Cardiac muscle cell (in vitro differentiated cells and primary cell): ENCODE measurements around the gene CMC2. TPM values are rescaled to one million over a fixed set of nuclear protein-coding genes. Genes with fewer than 3 reads are reported as not detected.
A peak's percentile ranks its signal among the peaks of the same experiment; 100 is the strongest.

ENCODE experiments used
- DNase-seq, 2 donors: peaks; one replicate each; pipeline versions ENCODE4 v3.0.0 to v3.0.0-alpha.2; 2010 to 2017; ENCODE audit warnings: low read depth in 1 of 2, low spot score in 1 of 2
- H3K27ac ChIP-seq: fragments of 200-600 bp; sonication (generic); 2 replicates; pipeline ENCODE4 v1.5.1; 2016
- H3K27me3 ChIP-seq: fragments of 200-600 bp; sonication (generic); 2 replicates; pipeline ENCODE4 v1.6.0; 2016; ENCODE audit warnings: control low read depth
- H3K36me3 ChIP-seq: fragments of 200-600 bp; sonication (generic); 2 replicates; pipeline ENCODE4 v1.5.1; 2016; ENCODE audit warnings: control low read depth
- H3K4me1 ChIP-seq: fragments of 200-600 bp; sonication (generic); 2 replicates; pipeline ENCODE4 v1.8.1; 2017; ENCODE audit warnings: low read depth, mild to moderate bottlenecking, mixed run types
- H3K4me3 ChIP-seq: fragments of 200-600 bp; sonication (generic); 2 replicates; pipeline ENCODE4 v1.5.1; 2016; ENCODE audit warnings: mild to moderate bottlenecking
- H3K9me3 ChIP-seq: fragments of 200-600 bp; sonication (generic); 2 replicates; pipeline ENCODE4 v1.5.1; 2017; ENCODE audit warnings: low read depth, mild to moderate bottlenecking, control low read depth
- polyA plus RNA-seq: library from polyadenylated mRNA; unstranded; fragments of >200 nt; fragmentation: Nextera tagmentation; extraction: Ambion mirVana; gene quantifications from 2 replicates; pipeline ENCODE4 v1.2.1, GENCODE V29; 2016
- total RNA-seq: library from RNA; depleted of rRNA; stranded (reverse); fragments of >200 nt; gene quantifications from 2 replicates; pipeline ENCODE4 v1.2.3, GENCODE V29; 2016
- TF ChIP-seq, protein P1 (sequence below): IDR thresholded peaks from 2 replicates; pipeline ENCODE4 v1.5.1; 2012; ENCODE audit warnings: low read depth, mild to moderate bottlenecking, low read length

CMC2 gene
- total and polyA plus RNA-seq, 2 experiments from 2014 or later = 61.1 to 138 TPM

DNA sequence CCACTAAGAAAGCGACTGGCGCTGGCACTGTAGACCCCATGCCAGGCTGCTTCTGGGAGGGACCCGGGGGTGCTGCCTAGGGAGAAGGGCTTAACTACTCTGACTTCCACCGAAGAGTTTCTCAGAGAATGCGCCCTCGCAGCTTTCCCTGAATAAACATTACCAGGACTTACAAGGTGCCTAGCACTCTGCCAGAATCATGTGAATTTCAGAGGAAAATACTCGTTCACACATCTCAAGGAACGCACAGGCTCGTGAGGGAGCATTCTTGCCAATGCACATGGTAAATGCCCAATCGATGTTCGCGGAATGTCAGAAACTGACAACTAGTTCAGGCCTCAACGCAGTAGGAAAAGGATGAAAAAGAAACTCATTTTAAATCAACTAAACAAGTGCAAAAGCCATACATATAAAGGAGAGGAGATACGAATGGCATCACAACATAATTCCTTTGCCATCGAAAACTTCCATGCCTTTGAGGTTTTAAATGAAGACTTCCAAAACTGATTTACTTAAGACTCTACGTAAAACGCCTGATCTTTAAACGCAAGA lies 999 bp downstream of the CMC2 start:
- no peaks in the 10 kb centered on the region for H3K36me3 ChIP-seq

DNA sequence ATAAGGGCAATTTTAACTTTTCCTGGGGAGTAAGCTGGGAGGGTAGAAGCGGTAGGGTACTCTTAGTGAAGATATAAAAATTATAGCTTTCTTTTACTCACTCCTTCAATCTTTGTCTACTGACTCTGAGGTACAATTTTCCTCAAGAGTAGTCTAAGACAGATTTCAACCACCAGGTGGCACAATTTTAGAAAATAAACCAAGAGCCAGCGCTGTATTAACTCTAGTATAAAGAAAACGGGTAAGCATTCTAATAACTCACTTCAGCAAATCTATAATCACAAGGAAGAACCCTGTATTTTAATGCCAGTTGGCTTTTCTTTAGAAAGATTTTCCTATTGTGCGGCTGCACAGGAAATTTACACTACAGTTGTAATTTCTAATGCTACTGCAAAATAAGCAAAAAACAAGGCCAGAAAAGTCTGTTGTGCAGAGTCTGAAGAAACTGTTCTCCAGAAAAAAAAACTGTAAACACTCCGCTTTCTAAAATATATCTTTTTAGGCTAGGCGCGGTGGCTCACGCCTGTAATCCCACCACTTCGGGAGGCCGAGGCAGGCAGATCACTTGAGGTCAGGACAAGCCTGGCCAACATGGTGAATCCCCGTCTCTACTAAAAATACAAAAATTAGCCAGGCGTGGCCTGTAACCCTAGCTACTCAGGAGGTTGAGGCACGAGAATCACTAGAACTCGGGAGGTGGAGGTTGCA lies 1.9 kb downstream of the CMC2 start:
- Histone ChIP-seq H3K36me3 (no peaks in the 10 kb centered on the region), H3K9me3 (no peaks in the 10 kb centered on the region), H3K4me1 (peaks cover 11% of the 10 kb centered on the region), H3K4me3 (peak overlapping the region; percentile 8), H3K27ac (no peak overlapping the region), H3K27me3 (no peaks in the 10 kb centered on the region)
- TF ChIP-seq, protein P1, sequence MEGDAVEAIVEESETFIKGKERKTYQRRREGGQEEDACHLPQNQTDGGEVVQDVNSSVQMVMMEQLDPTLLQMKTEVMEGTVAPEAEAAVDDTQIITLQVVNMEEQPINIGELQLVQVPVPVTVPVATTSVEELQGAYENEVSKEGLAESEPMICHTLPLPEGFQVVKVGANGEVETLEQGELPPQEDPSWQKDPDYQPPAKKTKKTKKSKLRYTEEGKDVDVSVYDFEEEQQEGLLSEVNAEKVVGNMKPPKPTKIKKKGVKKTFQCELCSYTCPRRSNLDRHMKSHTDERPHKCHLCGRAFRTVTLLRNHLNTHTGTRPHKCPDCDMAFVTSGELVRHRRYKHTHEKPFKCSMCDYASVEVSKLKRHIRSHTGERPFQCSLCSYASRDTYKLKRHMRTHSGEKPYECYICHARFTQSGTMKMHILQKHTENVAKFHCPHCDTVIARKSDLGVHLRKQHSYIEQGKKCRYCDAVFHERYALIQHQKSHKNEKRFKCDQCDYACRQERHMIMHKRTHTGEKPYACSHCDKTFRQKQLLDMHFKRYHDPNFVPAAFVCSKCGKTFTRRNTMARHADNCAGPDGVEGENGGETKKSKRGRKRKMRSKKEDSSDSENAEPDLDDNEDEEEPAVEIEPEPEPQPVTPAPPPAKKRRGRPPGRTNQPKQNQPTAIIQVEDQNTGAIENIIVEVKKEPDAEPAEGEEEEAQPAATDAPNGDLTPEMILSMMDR = peak; percentile 63
- peak; percentile 67 to 73 for DNase-seq

More for the DNA sequence above, 999 bp downstream of the CMC2 start:
- Histone ChIP-seq H3K9me3 (no peaks in the 10 kb centered on the region), H3K4me1 (peaks cover 11% of the 10 kb centered on the region), H3K27me3 (no peaks in the 10 kb centered on the region), H3K27ac (peak overlapping the region; percentile 100), H3K4me3 (peak overlapping the region; percentile 81)
- TF ChIP-seq, protein P1 = no peak
- peak in 1 of 2 donors; percentile 33 for DNase-seq

DNA sequence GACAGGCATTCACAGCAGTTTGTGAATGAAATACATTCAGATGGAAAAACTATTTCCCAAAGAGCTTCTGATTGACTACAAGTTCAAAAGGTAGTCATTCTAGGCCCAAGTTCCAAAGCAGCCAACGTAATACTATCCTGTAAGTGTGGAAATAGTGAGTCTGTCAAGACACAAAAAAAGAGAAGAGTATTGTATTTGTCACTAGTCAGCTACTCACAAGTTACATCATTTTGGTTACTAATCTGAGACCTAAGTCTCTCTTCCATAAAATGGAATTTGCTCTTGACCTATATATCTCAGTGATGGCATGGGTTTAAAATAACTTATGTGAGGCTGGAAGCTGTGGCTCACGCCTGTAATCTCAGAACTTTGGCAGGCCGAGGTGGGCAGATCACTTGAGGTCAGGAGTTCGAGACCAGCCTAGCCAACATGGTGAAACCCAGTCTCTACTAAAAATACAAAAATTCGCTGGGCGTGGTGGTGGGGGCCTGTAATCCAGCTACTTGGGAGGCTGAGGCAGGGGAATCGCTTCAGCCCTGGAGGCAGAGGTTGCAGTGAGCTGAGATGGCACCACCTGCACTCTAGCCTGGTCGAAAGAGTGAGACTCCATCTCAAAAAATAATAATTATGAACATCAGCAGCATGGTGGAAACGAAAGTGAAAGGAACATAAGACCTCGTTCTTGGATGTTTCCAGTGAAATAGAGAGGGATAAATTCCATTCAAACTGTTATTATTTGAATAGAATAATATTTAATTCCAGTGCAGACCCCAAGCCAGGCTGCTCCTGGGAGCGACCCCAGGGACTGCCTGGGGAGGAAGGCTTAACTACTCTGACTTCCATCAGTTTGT lies 2.9 kb downstream of the CMC2 start:
- DNase-seq = peak in 1 of 2 donors; percentile 54
- H3K36me3 ChIP-seq = no peaks in the 10 kb centered on the region
- peak overlapping the region; percentile 10 for H3K27ac ChIP-seq
- TF ChIP-seq, protein P1 = no peak
- H3K27me3 ChIP-seq = no peaks in the 10 kb centered on the region
- no peaks in the 10 kb centered on the region for H3K9me3 ChIP-seq
- H3K4me3 ChIP-seq = no peak overlapping the region
- H3K4me1 ChIP-seq = peaks cover 11% of the 10 kb centered on the region

DNA sequence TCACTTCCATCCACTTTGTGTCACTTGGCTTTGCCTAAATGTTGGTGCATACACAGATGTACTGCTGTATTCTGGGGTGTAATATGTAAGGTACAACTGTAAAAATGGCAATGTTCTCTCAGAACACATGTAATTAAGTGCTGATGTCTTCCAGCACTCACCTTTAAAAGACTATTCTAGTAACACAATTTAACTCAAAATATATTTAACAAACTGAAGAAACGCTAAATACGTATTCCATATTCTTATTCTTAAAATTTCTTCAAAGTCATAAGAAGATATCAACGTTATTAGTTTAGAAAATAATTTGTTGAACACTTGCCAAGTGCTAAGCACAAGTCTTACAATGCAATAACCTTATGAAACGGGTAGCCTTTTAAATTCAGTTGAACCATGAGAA lies 3.6 kb downstream of the CMC2 start:
- no peak for DNase-seq
- Histone ChIP-seq H3K9me3 (no peaks in the 10 kb centered on the region), H3K27me3 (no peaks in the 10 kb centered on the region), H3K36me3 (no peaks in the 10 kb centered on the region), H3K4me3 (no peak overlapping the region), H3K4me1 (peaks cover 11% of the 10 kb centered on the region), H3K27ac (peak overlapping the region; percentile 10)
- TF ChIP-seq, protein P1 = no peak

DNA sequence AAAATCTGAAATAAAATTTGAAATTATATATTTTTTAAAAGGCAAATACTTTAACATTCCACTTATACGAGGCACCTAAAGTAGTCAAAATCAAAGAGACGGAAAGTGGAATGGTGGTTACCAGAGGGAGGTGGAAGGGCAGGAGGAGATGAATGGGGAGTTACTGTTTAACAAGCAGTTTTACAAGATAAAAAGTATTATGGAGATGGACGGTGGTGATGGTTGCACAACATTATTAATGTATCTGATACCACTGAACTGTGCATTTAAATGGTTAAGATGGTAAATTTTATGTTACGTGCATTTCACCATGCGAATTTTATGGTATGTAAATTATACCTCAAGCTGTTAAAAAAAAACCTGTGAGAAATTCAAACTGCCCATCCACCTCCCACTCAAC lies 5.4 kb downstream of the CMC2 start:
- TF ChIP-seq, protein P1 = no peak
- no peaks in the 10 kb centered on the region for H3K36me3 ChIP-seq
- DNase-seq = no peak
- H3K4me3 ChIP-seq = no peak overlapping the region
- no peak overlapping the region for H3K27ac ChIP-seq
- no peaks in the 10 kb centered on the region for H3K27me3 ChIP-seq
- no peaks in the 10 kb centered on the region for H3K9me3 ChIP-seq
- H3K4me1 ChIP-seq = peaks cover 11% of the 10 kb centered on the region
